GM12878 (cell line): ENCODE results near the gene BTNL2. TPM values are rescaled to one million over a fixed set of nuclear protein-coding genes. Genes with fewer than 3 reads are reported as not detected.

ENCODE experiments used
- ATAC-seq: fragments of 200-7000 bp; cut with Tn5 transposase; 3 replicates; pipeline ENCODE4 v1.9.1; 2020; ENCODE audit warnings: mild to moderate bottlenecking, moderate library complexity
- BruUV-seq: library from RNA; stranded (reverse); fragments of 400-500 nt; replicated peaks from 2 replicates; lab custom pipeline; 2021; lab: Mats Ljungman, UMichigan
- CTCF ChIA-PET: fragments of 300-600 bp; sonication (Branson Sonifier 250); formaldehyde crosslinking; extraction: SDS; loops from one replicate; lab custom pipeline; 2021; ENCODE audit warnings: inconsistent platforms; lab: Yijun Ruan, JAX
- POLR2A ChIA-PET: fragments of 350-600 bp; formaldehyde crosslinking; extraction: SDS; loops from one replicate; lab custom pipeline; 2021; ENCODE audit warnings: inconsistent platforms; lab: Charles Lee
- RAD21 ChIA-PET: fragments of 300-600 bp; sonication (Branson Sonifier 250); formaldehyde crosslinking; loops from one replicate; lab custom pipeline; 2023; ENCODE audit warnings: antibody characterized with exemption; ENCODE audit not compliant: unreplicated experiment; lab: Charles Lee
- SMC1A ChIA-PET: fragments of 300-600 bp; sonication (Branson Sonifier 250); formaldehyde crosslinking; loops from one replicate; lab custom pipeline; 2023; ENCODE audit not compliant: unreplicated experiment, uncharacterized antibody; lab: Charles Lee
- DNase-seq: peaks from one replicate; pipeline ENCODE4 v3.0.0-alpha.2; 2011; ENCODE audit warnings: low read depth, low spot score
- FAIRE-seq: peaks from 3 replicates; lab custom pipeline; 2011; peaks lifted over from hg19 to GRCh38; lab: Jason Lieb, UNC
- H2AFZ ChIP-seq: 2 replicates; pipeline ENCODE4 v1.6.0; 2011; ENCODE audit warnings: low read depth, low read length, control low read depth; ENCODE audit not compliant: control insufficient read depth
- H3K27ac ChIP-seq: 2 replicates; pipeline ENCODE4 v1.5.1; 2011; ENCODE audit warnings: control low read depth; ENCODE audit not compliant: control insufficient read depth, insufficient read depth
- H3K27me3 ChIP-seq, 2 experiments: replicated peaks in 1 of 2; 2 replicates each; pipeline versions ENCODE4 v1.6.0 to v1.6.1; 2011; ENCODE audit warnings: low read length in 1 of 2; ENCODE audit not compliant: control insufficient read depth in 2 of 2, insufficient read depth in 2 of 2
- H3K36me3 ChIP-seq, 2 experiments: 2 replicates each; pipeline ENCODE4 v1.5.1; 2011; ENCODE audit warnings: low read length in 1 of 2; ENCODE audit not compliant: control insufficient read depth in 2 of 2, insufficient read depth in 2 of 2
- H3K4me1 ChIP-seq: 2 replicates; pipeline ENCODE4 v1.6.1; 2011; ENCODE audit warnings: mild to moderate bottlenecking, low read length, moderate library complexity, mixed read lengths; ENCODE audit not compliant: control insufficient read depth, insufficient read depth
- H3K4me2 ChIP-seq: 2 replicates; pipeline ENCODE4 v1.6.0; 2011; ENCODE audit warnings: control low read depth; ENCODE audit not compliant: control insufficient read depth, insufficient read depth
- H3K4me3 ChIP-seq: fragments of 200-600 bp; sonication (generic); 2 replicates; pipeline ENCODE4 v1.5.1; 2016
- H3K79me2 ChIP-seq: 2 replicates; pipeline ENCODE4 v1.6.0; 2011; ENCODE audit warnings: low read length; ENCODE audit not compliant: control insufficient read depth, insufficient read depth
- H3K9ac ChIP-seq: 2 replicates; pipeline ENCODE4 v1.8.0; 2011; ENCODE audit warnings: low read length, control low read depth, mixed read lengths; ENCODE audit not compliant: control insufficient read depth, insufficient read depth
- H3K9me3 ChIP-seq: replicated peaks from 3 replicates; pipeline ENCODE4 v1.5.1; 2011; ENCODE audit warnings: mild to moderate bottlenecking, low read length; ENCODE audit not compliant: control insufficient read depth, insufficient read depth
- H4K20me1 ChIP-seq: 2 replicates; pipeline ENCODE4 v1.6.0; 2011; ENCODE audit not compliant: control insufficient read depth, insufficient read depth
- ATF2 ChIP-seq: IDR thresholded peaks from 2 replicates; pipeline ENCODE4 v1.6.1; 2012; ENCODE audit warnings: low read length, inconsistent platforms
- JUNB ChIP-seq: IDR thresholded peaks from 2 replicates; pipeline ENCODE4 v1.6.1; 2016; ENCODE audit warnings: antibody characterized with exemption, mild to moderate bottlenecking
- LARP7 ChIP-seq: fragments of 450-650 bp; IDR thresholded peaks from 2 replicates; pipeline ENCODE4 v1.6.1; 2017; ENCODE audit warnings: mild to moderate bottlenecking
- MTA2 ChIP-seq: fragments of 450-650 bp; IDR thresholded peaks from 2 replicates; pipeline ENCODE4 v1.6.1; 2016; ENCODE audit warnings: low read depth, mild to moderate bottlenecking, moderate library complexity
- NFYB ChIP-seq: IDR thresholded peaks from 2 replicates; pipeline ENCODE4 v1.6.1; 2011; ENCODE audit warnings: low read depth, mild to moderate bottlenecking, low read length, improper control_type of control experiment, moderate library complexity; ENCODE audit not compliant: insufficient read depth
- RUNX3 ChIP-seq: IDR thresholded peaks from 2 replicates; pipeline ENCODE4 v1.6.1; 2012; ENCODE audit warnings: low read length, inconsistent platforms
- in situ Hi-C: fragments of 300-500 bp; cut with MboI; formaldehyde crosslinking; loops from 9 replicates; pipeline ENCODE4 v1.14.3; 2018; ENCODE audit warnings: mixed read lengths
- intact Hi-C: fragments of 100-400 bp; cut with micrococcal nuclease; formaldehyde crosslinking; loops from one replicate; pipeline ENCODE4 v1.14.2; 2022; ENCODE audit not compliant: unreplicated experiment
- polyA plus RNA-seq, 11 experiments: library from polyadenylated mRNA; depleted of rRNA in 4 of 11; unstranded in 6 of 11; stranded (reverse) in 5 of 11; fragments of >200 nt; fragmentation: Nextera tagmentation in 4 of 11; fragmentation: Illumina TruSeq in 1 of 11; extraction: Ambion mirVana in 4 of 11; extraction: Trizol in 1 of 11; gene quantifications; 1 replicate in 1 of 11; 2 replicates in 10 of 11; pipeline versions ENCODE4 v1.2.1 to v1.2.3, GENCODE V29; 2011 to 2016; ENCODE audit warnings: inconsistent platforms in 2 of 11, missing spikeins in 2 of 11, low read depth in 1 of 11
- total RNA-seq, 4 experiments: library from RNA; depleted of rRNA in 3 of 4; stranded (reverse); fragments of >200 nt in 3 of 4; fragmentation: Illumina TruSeq in 1 of 4; extraction: Trizol in 1 of 4; gene quantifications; 2 replicates each; pipeline versions ENCODE4 v1.2.1 to v1.2.3, GENCODE V29; 2013 to 2021
- TF ChIP-seq, protein P1 (sequence below): fragments of 450-650 bp; IDR thresholded peaks from 2 replicates; pipeline ENCODE4 v1.6.1; 2017; ENCODE audit warnings: low read depth, mild to moderate bottlenecking, moderate library complexity

Gene BTNL2
- total and polyA plus RNA-seq, 10 of the 15 experiments (the other 5 are each of a cell fraction or from before 2014, with no cell fraction given) = 0.11 to 0.29 (median 0.26) TPM; not detected in 5

- Histone ChIP-seq H3K79me2 (peaks cover 6% of the 10 kb centered on the region), H3K27me3 (no peaks in the 10 kb centered on the region), H3K9me3 (no peaks in the 10 kb centered on the region), H4K20me1 (peaks cover 7% of the 10 kb centered on the region), H3K4me2 (no peak overlapping the region), H3K36me3 (peaks cover 11 to 17% of the 10 kb centered on the region in 2 experiments), H3K4me1 (peaks cover 4% of the 10 kb centered on the region; the same call in 1 of the 2 replicates), H3K9ac (no peak overlapping the region), H3K27ac (no peak overlapping the region), H3K4me3 (no peak overlapping the region), H2AFZ (no peak overlapping the region)
- ChIA-PET RAD21 (interaction anchor here (1.1 to 3.7 kb wide), 6 partner anchors 12 to 420 kb away, joined by 4 to 23 read pairs (median 6); no protein-coding TSS in a partner anchor), SMC1A (interaction anchor here (0.9 to 3.1 kb wide), 14 partner anchors 9 to 239 kb away, joined by 3 to 27 read pairs (median 5); partner anchors contain the start of gene HLA-DQB1), POLR2A (interaction anchor here (0.8 to 8.4 kb wide), 9 partner anchors 9 to 394 kb away, joined by 3 to 64 read pairs (median 4); no protein-coding TSS in a partner anchor), CTCF (interaction anchor here (0.9 to 3.8 kb wide), 8 partner anchors 8 to 338 kb away, joined by 3 to 47 read pairs (median 6); no protein-coding TSS in a partner anchor)
- ATAC-seq = peak; percentile 8
- no peak for FAIRE-seq
- in situ Hi-C loops (no loop called here), intact Hi-C loops (no loop called here)
- BruUV-seq = no TSS peak
- no peak for DNase-seq
- no peak for TF ChIP-seq LARP7
- peak; percentile 36; the same call in 1 of the 2 replicates for TF ChIP-seq ATF2
- TF ChIP-seq MTA2 = peak; percentile 52; the same call in 1 of the 2 replicates
- TF ChIP-seq, protein P1, sequence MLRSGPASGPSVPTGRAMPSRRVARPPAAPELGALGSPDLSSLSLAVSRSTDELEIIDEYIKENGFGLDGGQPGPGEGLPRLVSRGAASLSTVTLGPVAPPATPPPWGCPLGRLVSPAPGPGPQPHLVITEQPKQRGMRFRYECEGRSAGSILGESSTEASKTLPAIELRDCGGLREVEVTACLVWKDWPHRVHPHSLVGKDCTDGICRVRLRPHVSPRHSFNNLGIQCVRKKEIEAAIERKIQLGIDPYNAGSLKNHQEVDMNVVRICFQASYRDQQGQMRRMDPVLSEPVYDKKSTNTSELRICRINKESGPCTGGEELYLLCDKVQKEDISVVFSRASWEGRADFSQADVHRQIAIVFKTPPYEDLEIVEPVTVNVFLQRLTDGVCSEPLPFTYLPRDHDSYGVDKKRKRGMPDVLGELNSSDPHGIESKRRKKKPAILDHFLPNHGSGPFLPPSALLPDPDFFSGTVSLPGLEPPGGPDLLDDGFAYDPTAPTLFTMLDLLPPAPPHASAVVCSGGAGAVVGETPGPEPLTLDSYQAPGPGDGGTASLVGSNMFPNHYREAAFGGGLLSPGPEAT = peak; percentile 32; the same call in 1 of the 2 replicates
- TF ChIP-seq NFYB = no peak
- peak; percentile 54; the same call in 1 of the 2 replicates for TF ChIP-seq RUNX3
- peak; percentile 53 for TF ChIP-seq JUNB
Measured at GRCh38 chr6:32447932-32448331, 41.0 kb upstream of the BTNL2 start.
